ENCODE measurements around the gene NUDT4. TPM values are rescaled to one million over a fixed set of nuclear protein-coding genes. Genes with fewer than 3 reads are reported as not detected.

Gene NUDT4
- total RNA-seq, 1 experiment from 2014 or later, result 93.8 TPM

DNA sequence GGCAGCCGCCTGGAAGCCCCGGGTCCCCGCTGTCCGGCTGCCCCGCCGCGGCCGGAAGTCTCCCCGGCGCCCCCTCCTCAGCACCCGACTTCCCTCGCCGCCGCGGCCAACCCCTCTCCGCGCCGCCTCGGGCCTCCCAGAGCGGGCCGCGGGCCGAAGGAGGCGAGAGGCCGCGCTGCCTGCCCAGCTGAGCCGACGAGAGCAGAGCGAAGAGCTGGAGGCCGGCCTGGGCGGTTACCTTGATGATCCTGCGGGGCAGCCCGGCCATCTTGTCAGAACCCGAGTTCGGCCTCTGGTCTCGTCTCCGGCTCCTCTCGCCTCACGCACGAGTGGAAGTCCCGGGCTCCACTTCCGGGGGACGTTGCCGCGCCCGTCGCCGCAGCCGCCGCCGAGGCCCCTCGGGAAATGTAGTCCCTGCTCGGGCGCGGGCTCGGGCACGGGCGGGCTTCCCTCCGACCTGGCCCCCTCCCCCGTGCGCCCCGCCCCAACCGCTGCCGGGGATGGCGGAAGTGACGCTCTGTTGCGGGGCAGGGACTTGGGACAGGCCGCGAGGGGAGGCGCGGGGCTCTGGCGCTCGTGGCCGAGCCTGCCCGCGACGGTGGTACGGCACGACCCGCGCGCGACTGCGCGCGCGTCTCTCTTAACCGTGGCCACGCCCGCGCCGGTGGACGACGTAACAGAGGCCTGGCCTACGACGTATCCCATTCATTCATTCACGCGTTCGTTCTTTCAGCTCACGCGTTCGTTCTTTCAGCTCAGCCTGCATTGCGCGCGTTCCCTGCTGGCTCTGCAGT, 64.1 kb downstream of the NUDT4 start, which contains the start of gene UBE2N:
TSS of gene UBE2N (minus strand) at position 331 of the 794 bp plus-strand sequence. CDS start at position 268, 63 bp downstream.
- H3K9me3 ChIP-seq (ENCODE audit: low read depth, low read length, poor library complexity, severe bottlenecking), result no peaks in the 10 kb centered on the region
- BruUV-seq (replicated peaks), result no TSS peak
- POLR2A ChIA-PET (ENCODE audit: low non-redundant PET), result interaction anchor here (0.6 kb wide), 1 partner anchor 15 kb away, joined by 3 read pairs; no protein-coding TSS in a partner anchor
- CTCF ChIA-PET, result no interaction called here
- intact Hi-C loops (cut with micrococcal nuclease; ENCODE audit: unreplicated experiment), result no loop called here
- peaks cover 20% of the 10 kb centered on the region for H3K4me1 ChIP-seq (ENCODE audit: insufficient read depth, low read length, poor library complexity, severe bottlenecking)
- H3K27me3 ChIP-seq (replicated peaks; ENCODE audit: insufficient read depth, low read depth, low read length, poor library complexity), result no peaks in the 10 kb centered on the region
- DNase-seq (ENCODE audit: low spot score), result peak; percentile 99
- no peak for TF ChIP-seq EZH2 (IDR thresholded peaks at IDR 0.05; ENCODE audit: borderline replicate concordance, low read depth, low read length, poor library complexity, severe bottlenecking)
- H3K36me3 ChIP-seq (ENCODE audit: insufficient read depth, low read length, poor library complexity, severe bottlenecking), result no peaks in the 10 kb centered on the region
- peak within 1 kb of the TSS; percentile 94 for H3K4me3 ChIP-seq (ENCODE audit: low read depth, low read length, poor library complexity, severe bottlenecking)
- peak within 1 kb of the TSS; percentile 92 for H3K27ac ChIP-seq (ENCODE audit: low read depth, low read length, poor library complexity, severe bottlenecking)

DNA sequence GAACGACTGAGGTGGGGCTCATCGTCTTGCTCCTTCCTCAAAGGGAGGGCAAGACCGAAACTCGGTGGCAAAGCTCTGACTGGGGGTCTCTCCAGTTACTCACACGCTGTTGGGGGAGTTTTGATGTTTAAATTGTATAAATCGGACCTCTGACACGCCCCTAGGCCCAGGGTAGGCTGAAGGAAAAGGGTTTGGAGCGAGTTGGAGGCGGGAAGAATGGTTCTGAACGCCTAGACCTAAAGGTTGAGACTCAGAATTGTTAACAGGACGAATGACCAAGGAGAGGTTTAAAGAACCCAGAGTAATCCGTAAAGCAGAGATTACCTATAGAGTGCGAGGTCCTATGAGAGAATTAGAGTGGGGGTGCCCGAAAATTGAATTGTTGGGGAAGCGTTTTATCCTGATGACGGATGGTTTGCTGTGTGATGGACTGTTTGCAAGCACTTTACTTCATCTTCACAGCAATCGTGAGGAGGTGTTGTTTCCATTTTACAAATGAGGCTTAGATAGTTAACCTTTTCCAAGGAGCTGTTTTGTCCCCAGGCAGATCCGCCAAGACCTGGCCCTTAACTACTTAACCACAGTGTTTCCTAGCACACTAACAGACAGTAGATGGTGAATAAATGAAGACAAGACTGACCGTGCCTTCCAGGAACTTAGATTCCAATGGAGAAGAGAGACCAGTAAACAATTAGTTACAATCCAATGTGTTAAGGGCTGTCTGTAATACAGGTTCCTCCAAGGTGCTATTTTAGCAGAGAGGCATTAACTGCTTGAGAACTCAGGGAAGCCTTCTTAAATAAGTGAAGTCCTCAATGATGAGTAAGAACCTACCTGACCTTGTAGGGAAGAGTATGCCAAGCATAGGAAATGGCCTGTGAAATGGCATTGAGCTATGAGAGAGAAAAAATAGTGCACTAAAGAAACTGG, 65.0 kb downstream of the NUDT4 start:
- TF ChIP-seq, protein P1, sequence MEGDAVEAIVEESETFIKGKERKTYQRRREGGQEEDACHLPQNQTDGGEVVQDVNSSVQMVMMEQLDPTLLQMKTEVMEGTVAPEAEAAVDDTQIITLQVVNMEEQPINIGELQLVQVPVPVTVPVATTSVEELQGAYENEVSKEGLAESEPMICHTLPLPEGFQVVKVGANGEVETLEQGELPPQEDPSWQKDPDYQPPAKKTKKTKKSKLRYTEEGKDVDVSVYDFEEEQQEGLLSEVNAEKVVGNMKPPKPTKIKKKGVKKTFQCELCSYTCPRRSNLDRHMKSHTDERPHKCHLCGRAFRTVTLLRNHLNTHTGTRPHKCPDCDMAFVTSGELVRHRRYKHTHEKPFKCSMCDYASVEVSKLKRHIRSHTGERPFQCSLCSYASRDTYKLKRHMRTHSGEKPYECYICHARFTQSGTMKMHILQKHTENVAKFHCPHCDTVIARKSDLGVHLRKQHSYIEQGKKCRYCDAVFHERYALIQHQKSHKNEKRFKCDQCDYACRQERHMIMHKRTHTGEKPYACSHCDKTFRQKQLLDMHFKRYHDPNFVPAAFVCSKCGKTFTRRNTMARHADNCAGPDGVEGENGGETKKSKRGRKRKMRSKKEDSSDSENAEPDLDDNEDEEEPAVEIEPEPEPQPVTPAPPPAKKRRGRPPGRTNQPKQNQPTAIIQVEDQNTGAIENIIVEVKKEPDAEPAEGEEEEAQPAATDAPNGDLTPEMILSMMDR (conservative IDR thresholded peaks at IDR 0.05; ENCODE audit: low read depth, low read length), result no peak
- TF ChIP-seq EZH2 (IDR thresholded peaks at IDR 0.05; ENCODE audit: borderline replicate concordance, low read depth, low read length, poor library complexity, severe bottlenecking), result no peak

DNA sequence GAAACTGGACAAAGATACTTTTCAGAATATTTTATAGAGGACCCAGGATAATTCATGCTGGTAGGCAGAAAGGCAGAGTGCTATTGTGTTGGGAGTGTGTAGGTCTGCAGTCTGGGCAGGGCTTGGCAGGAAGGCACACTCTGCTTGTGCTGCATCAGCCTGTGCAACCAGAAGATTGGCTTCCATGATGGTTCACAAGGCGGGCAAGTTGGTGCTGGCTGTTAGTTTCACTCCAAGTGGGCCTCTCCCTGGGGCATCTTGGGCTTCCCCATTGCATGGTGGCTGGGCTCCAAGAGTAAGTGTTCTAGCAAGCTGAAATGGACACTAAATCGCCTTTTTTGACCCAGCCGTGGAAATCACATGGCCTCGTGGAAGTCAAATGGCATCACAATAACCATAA, 65.9 kb downstream of the NUDT4 start:
- ChIA-PET POLR2A (ENCODE audit: low non-redundant PET) (no interaction called here), CTCF (no interaction called here)

More for the DNA sequence above, 65.0 kb downstream of the NUDT4 start:
- ChIA-PET CTCF (no interaction called here), POLR2A (ENCODE audit: low non-redundant PET) (interaction anchor here (0.7 kb wide), 1 partner anchor 113 kb away, joined by 3 read pairs; no protein-coding TSS in a partner anchor)
- Histone ChIP-seq H3K9me3 (ENCODE audit: low read depth, low read length, poor library complexity, severe bottlenecking) (no peaks in the 10 kb centered on the region), H3K27ac (ENCODE audit: low read depth, low read length, poor library complexity, severe bottlenecking) (peak overlapping the region; percentile 92), H3K27me3 (replicated peaks; ENCODE audit: insufficient read depth, low read depth, low read length, poor library complexity) (no peaks in the 10 kb centered on the region), H3K4me3 (ENCODE audit: low read depth, low read length, poor library complexity, severe bottlenecking) (peak overlapping the region; percentile 94), H3K36me3 (ENCODE audit: insufficient read depth, low read length, poor library complexity, severe bottlenecking) (no peaks in the 10 kb centered on the region), H3K4me1 (ENCODE audit: insufficient read depth, low read length, poor library complexity, severe bottlenecking) (peaks cover 20% of the 10 kb centered on the region)
- DNase-seq (ENCODE audit: low spot score), result no peak
- intact Hi-C loops (cut with micrococcal nuclease; ENCODE audit: unreplicated experiment), result no loop called here
- TSS peak; percentile 86 for BruUV-seq (replicated peaks)

More for the DNA sequence above, 65.9 kb downstream of the NUDT4 start:
- no peaks in the 10 kb centered on the region for H3K36me3 ChIP-seq (ENCODE audit: insufficient read depth, low read length, poor library complexity, severe bottlenecking)
- no peak overlapping the region for H3K27ac ChIP-seq (ENCODE audit: low read depth, low read length, poor library complexity, severe bottlenecking)
- intact Hi-C loops (cut with micrococcal nuclease; ENCODE audit: unreplicated experiment), result no loop called here
- TF ChIP-seq EZH2 (IDR thresholded peaks at IDR 0.05; ENCODE audit: borderline replicate concordance, low read depth, low read length, poor library complexity, severe bottlenecking), result no peak
- TF ChIP-seq, protein P1 (conservative IDR thresholded peaks at IDR 0.05; ENCODE audit: low read depth, low read length), result no peak
- no peaks in the 10 kb centered on the region for H3K9me3 ChIP-seq (ENCODE audit: low read depth, low read length, poor library complexity, severe bottlenecking)
- no peak overlapping the region for H3K4me3 ChIP-seq (ENCODE audit: low read depth, low read length, poor library complexity, severe bottlenecking)
- no peaks in the 10 kb centered on the region for H3K27me3 ChIP-seq (replicated peaks; ENCODE audit: insufficient read depth, low read depth, low read length, poor library complexity)
- peaks cover 13% of the 10 kb centered on the region for H3K4me1 ChIP-seq (ENCODE audit: insufficient read depth, low read length, poor library complexity, severe bottlenecking)
- BruUV-seq (replicated peaks), result no TSS peak
- DNase-seq (ENCODE audit: low spot score), result no peak
